Measurements from ENCODE around the gene PRKCB.
"Not testable (repeated sequence)": the region's sequence is repeated elsewhere in the genome, so short reads cannot be mapped to it uniquely, and the experiment has no call there.

PRKCB gene

DNA sequence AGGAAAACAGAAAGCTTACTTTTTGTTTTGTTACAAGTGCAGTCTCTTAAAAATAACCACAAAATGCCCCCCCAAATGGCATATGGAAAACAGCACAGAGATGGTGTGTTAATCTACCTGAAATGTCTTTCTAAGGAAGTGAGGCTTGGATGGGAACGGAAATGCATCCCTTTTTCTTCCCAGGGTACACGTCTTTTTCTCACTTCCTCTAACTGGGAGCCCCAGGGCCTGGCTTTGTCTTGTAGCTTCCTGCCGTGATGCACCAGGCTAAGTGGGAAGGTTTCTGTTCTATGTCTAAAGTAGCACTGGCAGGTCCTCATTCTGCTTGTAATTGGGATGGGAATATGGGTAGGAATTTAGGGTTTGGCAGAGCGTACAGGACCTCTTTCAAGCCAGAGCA, 367.9 kb downstream of the PRKCB start:
- in situ Hi-C loops (cut with HindIII; ENCODE audit: low sequenced_read_pairs), result no loop called here

DNA sequence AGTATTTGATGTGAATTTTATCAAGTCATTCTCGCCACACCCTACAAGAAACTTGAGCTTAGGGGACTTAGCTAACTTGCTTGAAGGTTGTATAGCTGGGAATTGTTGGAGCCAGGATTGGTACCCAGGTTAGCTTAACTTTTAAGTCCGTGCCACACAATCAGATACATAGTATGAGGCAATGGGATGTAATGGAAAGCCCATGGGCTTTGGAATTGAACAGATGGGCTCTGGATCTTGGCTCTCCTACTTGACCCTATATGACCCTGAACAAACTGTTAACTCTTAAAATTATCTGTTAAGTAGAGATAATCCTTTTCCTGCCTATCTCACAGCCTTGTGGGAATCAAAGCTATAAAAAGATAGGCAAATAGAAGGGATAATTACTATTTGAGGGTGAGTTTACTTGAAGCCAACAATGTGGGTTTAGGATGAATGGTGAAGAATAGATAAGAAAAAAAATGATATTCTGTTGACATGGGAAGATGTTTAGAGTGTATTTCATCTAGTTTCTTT, 368.4 kb downstream of the PRKCB start:
- in situ Hi-C loops (cut with HindIII; ENCODE audit: low sequenced_read_pairs), result no loop called here

DNA sequence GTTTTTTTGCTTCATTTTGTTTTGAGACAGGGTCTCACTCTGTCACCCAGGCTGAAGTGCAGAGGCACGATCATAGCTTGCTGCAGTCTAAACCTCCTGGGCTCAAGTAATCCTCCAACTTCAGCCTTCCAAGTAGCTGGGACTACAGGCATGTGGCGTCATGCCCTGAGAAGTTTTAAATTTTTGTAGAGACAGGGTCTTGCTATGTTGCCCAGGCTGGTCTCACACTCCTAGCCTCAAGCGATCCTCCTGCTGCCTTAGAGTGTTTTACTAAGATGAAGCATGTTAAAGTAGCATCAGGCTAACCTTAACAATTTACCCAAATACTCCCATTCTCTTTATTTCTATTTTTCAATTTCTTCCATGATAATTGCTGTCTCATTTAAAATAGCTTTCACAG, 371.1 kb downstream of the PRKCB start:
- in situ Hi-C loops (cut with HindIII; ENCODE audit: low sequenced_read_pairs), result loop anchor here (5.0 kb wide), 1 partner anchor 65 kb away; no protein-coding TSS in a partner anchor

DNA sequence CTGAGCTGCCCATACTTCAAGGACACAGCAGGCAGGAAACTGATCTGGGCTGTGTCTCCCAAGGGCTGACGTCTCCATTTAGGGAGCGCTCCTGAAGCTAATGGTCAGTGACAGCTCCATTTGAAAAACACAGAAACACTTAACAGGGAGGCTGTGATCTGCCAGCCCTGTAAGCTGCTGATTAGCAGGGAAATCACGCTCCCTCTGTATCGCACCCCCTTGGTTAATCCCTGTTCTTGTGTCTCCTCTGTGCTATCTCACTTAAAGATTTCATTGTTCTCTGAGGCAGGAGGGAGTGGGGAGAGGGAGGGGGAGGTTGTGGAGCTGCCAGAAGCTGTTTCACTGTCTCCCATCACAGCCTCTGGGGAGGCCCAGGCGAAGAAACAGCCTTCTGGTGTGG, 372.9 kb downstream of the PRKCB start:
- in situ Hi-C loops (cut with HindIII; ENCODE audit: low sequenced_read_pairs), result loop anchor here (5.0 kb wide), 1 partner anchor 66 kb away; no protein-coding TSS in a partner anchor

DNA sequence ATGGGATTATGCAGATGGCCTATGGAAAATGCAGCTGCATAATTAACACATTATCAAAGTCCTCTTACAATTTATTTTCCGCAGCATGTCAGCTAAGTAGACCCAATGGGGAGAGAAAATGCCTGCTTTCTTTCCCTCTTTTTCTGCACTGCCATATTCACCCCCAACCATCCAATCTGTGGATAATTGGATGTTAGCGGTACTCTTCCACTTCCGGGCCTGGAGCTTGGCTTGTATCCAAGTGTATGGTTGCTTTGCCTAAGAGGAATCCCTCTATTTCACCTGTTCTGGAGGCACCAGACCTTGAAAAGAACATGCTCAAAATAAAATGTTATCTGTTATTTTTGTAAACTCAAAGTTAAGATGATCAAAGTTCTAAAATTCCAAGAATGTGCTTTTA, 379.2 kb downstream of the PRKCB start:
- in situ Hi-C loops (cut with HindIII; ENCODE audit: low sequenced_read_pairs), result loop anchor here (5.0 kb wide), 1 partner anchor 42 kb away; the partner anchor contains the start of gene CACNG3

DNA sequence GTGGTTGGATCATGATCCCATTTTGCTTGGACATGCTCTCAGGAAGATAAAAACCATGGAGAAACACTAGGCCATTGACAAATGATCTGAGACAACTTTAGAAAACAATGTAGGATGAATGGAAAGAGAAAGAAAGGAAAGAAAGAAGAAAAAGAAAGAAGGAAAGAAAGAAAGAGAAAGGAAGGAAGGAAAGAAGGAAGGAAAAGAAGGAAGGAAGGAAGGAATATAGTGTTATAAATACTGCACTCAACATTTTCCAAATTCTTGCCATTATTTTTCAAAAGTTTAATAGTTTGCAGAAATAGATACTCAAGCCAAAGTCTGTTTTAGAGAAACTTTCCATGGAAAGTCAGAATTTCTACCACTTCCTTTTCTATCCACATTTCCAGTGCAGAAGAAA, 381.2 kb downstream of the PRKCB start:
- in situ Hi-C loops (cut with HindIII; ENCODE audit: low sequenced_read_pairs), result loop anchor here (5.0 kb wide), 1 partner anchor 40 kb away; the partner anchor contains the start of gene CACNG3

DNA sequence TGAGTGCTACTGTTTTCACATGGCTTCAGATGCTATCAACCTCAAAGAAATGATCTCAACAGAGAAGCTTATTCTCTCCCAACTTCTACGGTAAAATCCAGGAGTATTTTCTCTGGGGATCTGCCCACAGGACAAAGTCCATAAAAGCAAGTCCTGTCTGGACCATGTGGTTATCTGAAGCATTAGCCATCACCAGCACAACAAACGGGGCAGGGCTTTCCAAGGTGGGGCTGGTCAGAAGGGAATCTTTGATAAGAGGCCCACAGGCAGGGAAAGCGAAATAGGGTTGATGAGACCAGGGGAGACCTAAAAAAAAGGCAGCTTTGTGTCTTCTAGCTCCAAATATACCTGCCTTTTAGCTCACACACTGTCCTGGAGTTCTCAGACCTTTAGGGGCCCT, 381.7 kb downstream of the PRKCB start:
- in situ Hi-C loops (cut with HindIII; ENCODE audit: low sequenced_read_pairs), result loop anchor here (5.0 kb wide), 1 partner anchor 40 kb away; the partner anchor contains the start of gene CACNG3

DNA sequence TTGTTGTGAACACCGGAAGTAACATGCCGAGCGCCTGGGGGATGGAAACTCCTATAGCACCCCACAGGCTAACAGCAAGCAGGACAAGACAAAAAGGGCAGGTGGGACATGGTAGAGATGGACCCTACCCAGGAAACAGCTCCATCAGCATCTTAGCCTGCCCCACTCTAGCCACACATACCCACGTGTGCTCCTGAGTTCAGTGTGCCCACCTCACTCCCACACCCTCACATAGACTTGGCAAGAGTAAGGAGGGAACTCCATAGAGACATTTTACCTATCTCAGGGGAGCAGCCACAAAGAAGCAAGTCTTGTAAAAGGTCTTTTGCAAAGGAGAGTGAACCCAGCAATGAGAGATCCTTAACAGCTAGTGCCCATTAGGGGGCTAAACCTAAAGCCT, 382.5 kb downstream of the PRKCB start:
- in situ Hi-C loops (cut with HindIII; ENCODE audit: low sequenced_read_pairs), result loop anchor here (5.0 kb wide), 1 partner anchor 39 kb away; the partner anchor contains the start of gene CACNG3

DNA sequence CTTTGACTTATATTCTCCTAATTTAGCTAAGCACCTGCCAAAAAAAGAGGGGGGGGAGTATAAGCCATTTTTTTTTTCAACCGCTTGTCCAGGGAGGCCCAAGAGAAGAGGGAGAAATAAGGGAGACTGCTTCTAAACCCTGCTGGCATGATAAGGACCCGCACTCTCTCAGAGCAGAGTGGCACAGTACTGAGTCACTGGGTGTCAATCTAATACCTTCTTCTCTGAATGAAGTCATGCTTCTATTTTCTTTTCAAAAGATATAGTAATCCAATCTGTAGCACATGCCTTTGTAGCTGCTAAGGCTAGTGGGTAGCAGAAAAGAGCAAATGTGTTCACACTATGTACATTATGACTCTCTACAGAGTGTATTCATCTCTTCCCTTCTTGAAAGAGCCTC, 385.4 kb downstream of the PRKCB start:
- in situ Hi-C loops (cut with HindIII; ENCODE audit: low sequenced_read_pairs), result no loop called here

DNA sequence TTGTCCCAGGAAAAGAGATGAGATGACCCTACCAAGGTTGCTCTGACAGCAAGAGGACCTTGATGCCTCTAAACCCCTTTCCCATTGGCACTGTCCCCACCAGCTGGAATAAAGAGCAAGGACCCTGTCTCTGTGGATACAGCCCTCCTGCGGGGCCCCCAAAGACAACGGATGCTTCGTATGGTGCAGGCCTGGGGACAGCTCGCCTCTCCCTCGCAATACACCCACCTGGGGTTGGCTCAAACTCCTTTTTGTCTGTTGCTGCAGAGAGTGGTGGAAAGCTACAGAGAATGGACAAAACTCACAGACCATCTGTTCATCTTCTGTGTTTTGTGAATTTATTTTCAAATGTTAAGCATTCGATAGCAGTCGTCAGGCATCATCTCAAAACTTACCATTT, 392.7 kb downstream of the PRKCB start:
- in situ Hi-C loops (cut with HindIII; ENCODE audit: low sequenced_read_pairs), result loop anchor here (5.0 kb wide), 1 partner anchor 146 kb away; no protein-coding TSS in a partner anchor

DNA sequence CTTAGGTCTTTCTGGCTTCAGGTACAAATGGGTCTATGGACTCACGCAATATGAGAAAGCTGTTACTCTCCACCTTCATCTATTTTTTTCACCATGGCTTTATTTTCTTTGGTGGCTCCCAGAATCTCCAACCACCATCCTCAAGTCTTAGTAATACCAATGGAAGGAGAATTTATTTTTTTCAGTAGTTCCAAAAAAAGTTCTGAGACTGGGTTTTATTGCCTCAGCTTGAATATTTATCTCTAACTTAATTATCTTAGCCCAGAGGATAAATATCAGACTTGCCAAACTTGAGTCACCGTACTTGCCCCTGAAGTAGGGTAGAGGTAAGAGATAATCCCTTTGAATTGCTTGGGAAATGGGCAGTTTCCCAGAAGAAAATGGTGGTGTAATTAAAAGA, 397.2 kb downstream of the PRKCB start:
- in situ Hi-C loops (cut with HindIII; ENCODE audit: low sequenced_read_pairs), result no loop called here

DNA sequence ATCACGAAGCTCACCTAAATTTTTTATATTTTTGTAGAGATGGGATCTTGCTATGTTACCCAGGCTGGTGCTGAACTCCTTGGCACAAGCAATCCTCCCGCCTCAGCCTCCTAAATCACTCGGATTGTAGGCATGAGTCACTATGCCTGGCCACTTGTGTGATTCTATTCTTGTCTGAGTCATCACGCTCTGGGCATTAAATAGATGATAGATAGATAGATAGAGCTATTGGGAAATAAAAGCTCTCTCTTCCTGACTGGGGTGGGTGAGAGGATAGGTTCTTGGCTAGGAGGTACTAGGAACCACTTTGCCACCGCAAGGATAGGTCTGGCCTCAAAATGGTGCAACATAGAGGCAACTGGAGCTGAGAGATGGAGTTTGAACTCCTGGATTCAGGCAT, 399.0 kb downstream of the PRKCB start:
- in situ Hi-C loops (cut with HindIII; ENCODE audit: low sequenced_read_pairs), result no loop called here

DNA sequence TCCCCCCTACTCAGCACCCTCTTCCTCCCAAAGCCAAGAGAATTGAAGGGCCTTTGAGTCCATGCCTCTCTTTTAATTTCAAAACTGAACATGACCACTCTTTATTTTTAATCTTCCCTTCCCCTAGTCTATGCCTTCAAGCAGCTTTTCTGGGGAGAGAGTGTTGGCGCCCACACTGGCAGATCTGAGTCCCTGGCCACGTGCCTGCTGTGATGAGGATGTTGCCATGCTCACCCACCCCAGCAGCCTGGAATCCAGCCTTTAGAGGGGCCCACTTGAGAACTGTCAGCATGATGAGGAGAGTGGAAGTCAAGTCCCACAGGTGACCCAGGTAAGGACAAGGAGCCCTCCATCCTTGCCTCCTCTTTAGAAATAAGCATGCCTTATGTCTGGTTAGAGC, 400.0 kb downstream of the PRKCB start:
- in situ Hi-C loops (cut with HindIII; ENCODE audit: low sequenced_read_pairs), result no loop called here

DNA sequence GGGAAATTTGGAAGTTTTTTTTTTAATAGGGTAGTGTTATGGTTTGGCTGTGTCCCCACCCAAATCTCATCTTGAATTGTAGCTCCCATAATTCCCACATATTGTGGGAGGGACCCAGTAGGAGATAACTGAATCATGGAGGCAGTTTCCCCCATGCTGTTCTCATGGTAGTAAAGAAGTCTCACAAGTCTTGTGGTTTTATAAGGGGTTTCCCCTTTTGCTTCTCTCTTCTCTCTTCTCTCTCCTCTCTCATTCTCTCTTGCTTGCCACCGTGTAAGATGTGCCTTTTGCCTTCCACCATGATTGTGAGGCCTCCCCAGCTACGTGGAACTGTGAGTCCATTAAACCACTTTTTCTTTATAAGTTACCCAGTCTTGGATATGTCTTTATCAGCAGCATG, 403.1 kb downstream of the PRKCB start:
- in situ Hi-C loops (cut with HindIII; ENCODE audit: low sequenced_read_pairs), result not testable (repeated sequence)

DNA sequence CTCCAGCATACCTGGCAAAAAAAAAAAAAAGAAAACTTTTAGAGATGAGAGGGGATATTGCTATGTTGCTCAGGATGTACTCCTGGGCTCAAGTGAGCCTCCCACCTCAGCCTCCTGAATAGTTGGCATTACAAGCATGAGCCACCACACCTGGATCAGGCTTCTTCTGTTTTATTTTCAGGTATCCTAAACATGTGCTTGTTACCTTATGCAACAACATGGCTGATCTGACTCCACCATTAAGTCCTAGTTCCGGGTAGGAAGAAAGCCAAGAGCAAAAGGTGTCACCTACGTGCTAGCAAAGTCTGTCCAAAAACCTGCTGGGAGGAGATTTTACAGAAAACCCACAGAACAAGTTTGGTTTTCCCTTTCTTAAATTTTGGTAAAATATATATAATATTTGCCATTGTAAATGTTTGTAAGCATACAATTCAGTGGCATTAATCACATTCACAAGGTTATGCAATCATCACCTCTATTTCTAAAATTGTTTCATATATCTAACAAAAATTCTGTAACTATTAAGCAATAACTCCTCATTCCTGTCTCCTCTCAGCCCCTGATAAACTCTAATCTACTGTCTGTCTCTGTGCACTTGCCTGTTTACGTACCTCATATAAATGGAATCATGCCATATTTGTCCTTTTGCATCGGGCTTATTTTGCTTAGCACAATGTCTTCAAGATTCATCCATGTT, 411.3 kb downstream of the PRKCB start:
- in situ Hi-C loops (cut with HindIII; ENCODE audit: low sequenced_read_pairs), result loop anchor here (5.0 kb wide), 1 partner anchor 170 kb away; no protein-coding TSS in a partner anchor

DNA sequence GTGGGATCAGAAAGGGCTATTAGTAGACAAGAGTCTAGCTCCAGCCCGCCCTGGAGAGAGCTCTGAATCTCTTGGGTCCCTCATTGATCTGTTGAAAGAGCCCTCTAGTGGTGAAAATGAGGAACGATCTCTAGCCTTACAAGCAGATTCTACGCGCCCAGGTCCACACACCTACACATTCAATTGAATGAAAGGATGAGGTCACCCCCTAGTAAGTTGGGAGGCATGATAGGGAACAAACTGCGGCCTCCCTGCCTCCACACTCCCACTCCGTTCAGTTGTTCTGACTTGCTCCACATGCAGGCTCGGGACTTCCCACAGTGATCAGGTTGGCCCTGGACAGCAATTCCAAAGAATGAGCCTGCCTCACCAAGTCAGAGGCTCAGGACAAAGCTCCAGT, 417.4 kb downstream of the PRKCB start:
- in situ Hi-C loops (cut with HindIII; ENCODE audit: low sequenced_read_pairs), result no loop called here

DNA sequence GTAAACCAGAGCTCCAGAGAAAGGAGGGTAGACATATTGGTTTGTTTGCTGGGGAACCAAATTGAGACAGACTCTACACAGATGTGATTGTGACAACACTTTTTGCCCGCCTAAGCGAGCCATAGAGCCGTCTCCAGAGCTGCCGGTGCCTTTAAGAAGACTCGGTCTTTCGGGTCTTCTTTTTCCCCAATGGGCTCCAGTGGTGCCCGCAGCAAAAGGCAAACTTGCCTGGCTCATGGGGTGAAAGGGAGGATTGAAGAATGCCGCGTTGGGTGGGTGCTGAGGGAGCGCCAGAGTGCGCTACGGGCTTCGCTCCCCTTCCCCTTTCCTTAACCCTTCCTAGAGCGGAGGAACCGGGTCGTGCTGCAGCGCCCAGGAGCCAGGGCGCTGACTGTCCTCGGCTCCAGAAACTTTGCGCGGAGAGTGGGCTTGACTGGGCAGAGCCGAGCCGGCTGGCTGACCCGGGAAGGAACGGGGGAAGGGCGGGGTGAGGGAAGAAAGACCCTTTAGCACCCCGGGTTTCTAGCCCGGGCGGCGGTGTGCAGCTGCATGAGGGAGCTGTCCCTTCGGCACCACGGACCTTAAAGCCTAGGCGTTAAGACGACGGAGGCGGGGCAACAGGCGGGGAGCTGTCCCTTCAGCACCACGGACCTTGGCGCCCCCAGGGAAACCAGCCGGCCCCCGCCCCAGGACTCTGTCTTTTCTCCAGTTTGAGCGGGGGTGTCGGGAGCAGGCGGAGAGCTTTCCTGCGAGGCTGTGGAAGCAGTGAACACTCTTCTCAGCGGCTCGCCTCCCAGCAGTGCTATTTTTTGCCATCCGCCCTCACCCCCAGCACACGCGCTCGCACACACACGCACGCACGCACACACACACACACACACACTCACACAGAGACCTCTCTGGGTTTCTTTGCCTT, 419.9 kb downstream of the PRKCB start, which contains the start of gene CACNG3:
Gene CACNG3 (plus strand): TSS at position 880 of the 916 bp plus-strand sequence. CDS start 420 bp downstream, outside the sequence.
- in situ Hi-C loops (cut with HindIII; ENCODE audit: low sequenced_read_pairs), result loop anchor here (5.0 kb wide), 1 partner anchor 38 kb away; no protein-coding TSS in a partner anchor

DNA sequence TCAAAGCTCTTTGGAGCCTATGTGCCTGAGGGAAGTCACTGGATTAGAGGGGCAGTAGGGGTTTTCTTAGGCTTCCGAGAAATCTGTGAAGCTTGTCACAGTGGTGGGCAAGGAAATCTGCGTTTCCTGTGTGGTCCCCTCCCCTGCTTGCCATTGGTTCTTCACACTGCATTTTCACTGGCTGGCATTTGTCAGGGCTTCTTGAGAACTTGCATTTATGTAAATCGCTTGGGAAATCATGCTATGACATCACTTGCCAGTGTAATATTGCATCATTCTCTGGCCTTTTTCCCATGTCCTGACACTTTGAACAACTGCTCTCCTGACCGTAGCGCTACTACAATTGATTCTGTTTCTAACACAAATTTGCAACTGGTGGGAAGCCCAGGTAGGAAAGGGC, 422.2 kb downstream of the PRKCB start:
- in situ Hi-C loops (cut with HindIII; ENCODE audit: low sequenced_read_pairs), result loop anchor here (5.0 kb wide), 1 partner anchor 41 kb away; no protein-coding TSS in a partner anchor

DNA sequence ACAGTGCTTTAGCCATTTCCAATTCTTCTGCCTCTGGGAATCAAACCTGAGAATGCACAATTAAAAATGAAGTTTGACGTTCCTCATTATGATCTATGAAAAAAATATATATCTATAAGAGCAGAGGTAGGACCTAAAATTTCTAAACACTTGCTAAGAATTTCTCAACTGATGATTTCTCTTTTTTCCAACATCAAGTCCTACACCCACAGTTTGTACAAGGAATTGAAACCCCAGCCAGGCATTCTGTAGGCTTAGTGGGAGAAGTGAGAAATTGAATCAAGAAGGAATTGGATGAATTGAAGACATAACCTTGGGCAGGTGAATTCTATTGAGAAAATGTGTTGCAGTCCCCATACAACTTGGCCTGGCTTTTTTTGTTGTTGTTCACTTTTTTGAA, 423.0 kb downstream of the PRKCB start:
- in situ Hi-C loops (cut with HindIII; ENCODE audit: low sequenced_read_pairs), result loop anchor here (5.0 kb wide), 1 partner anchor 41 kb away; no protein-coding TSS in a partner anchor

DNA sequence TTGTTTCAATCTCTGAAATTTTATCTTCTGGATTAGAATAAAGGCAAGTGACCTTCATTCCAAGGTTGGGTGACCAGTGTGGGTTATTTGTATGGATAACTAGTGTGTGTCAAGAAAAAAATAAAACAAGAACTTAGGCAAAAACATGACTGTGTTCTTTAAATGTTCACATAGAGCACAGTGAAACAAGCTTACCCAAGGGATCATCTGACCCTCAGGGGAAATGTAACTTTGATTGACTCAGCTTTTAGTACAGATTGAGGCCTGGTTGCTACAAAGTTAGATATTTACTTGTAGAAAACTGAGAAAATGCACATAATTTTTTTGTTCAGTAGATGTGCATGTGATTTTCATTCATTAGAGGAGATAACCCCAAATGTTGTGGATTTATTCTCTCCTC, 427.0 kb downstream of the PRKCB start:
- in situ Hi-C loops (cut with HindIII; ENCODE audit: low sequenced_read_pairs), result no loop called here

Data from endothelial cell of hepatic sinusoid (primary cell).